Measurements from ENCODE around the gene GCK.

GCK gene

DNA sequence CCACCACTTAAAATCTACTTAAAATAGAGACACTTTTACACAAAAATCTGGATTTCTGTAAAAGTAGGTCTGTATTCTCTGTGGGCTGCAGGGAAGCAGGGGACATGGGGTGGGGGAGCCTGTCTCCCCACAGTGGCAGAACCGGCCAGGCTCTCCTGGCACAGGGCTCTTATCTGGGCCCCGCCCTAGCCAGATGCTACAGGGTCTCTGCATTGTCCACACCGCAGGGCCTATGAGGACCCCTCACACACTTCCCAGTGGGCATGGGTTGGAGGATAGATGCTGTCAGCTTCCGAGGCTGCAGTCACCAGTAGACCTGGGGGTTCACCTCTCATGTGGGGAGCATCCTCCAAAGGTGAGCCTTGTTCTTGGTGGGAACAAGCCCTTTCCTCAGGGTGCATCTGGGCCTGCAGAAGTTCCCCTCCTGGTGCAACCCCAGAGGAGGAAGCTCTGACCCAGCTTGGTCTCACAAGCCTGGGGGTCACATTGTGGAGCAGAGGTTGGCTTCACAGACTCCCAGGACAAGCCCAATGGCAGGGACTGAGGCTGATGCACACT is 32.7 kb downstream of the GCK start:
- H3K4me2 ChIP-seq (ENCODE audit: low read depth, low read length, poor library complexity, severe bottlenecking), result no peak overlapping the region
- no peaks in the 10 kb centered on the region for H3F3A ChIP-seq (ENCODE audit: insufficient read depth)
- H3K79me2 ChIP-seq (ENCODE audit: insufficient read depth, low read length), result no peaks in the 10 kb centered on the region
- H3K4me3 ChIP-seq (ENCODE audit: insufficient read depth, low read length, poor library complexity, severe bottlenecking), result no peak overlapping the region
- TF ChIP-seq, protein P1, sequence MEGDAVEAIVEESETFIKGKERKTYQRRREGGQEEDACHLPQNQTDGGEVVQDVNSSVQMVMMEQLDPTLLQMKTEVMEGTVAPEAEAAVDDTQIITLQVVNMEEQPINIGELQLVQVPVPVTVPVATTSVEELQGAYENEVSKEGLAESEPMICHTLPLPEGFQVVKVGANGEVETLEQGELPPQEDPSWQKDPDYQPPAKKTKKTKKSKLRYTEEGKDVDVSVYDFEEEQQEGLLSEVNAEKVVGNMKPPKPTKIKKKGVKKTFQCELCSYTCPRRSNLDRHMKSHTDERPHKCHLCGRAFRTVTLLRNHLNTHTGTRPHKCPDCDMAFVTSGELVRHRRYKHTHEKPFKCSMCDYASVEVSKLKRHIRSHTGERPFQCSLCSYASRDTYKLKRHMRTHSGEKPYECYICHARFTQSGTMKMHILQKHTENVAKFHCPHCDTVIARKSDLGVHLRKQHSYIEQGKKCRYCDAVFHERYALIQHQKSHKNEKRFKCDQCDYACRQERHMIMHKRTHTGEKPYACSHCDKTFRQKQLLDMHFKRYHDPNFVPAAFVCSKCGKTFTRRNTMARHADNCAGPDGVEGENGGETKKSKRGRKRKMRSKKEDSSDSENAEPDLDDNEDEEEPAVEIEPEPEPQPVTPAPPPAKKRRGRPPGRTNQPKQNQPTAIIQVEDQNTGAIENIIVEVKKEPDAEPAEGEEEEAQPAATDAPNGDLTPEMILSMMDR (IDR thresholded peaks at IDR 0.05; ENCODE audit: insufficient read depth, low read length, poor library complexity, severe bottlenecking), result no peak
- no peak for TF ChIP-seq EZH2phosphoT487 (conservative IDR thresholded peaks at IDR 0.05; ENCODE audit: low read length)
- no peak overlapping the region for H3K9ac ChIP-seq (ENCODE audit: low read length)
- H3K36me3 ChIP-seq (ENCODE audit: low read length), result no peaks in the 10 kb centered on the region
- no peaks in the 10 kb centered on the region for H3K9me2 ChIP-seq (replicated peaks; ENCODE audit: insufficient read depth, low read length)
- H3K27ac ChIP-seq (ENCODE audit: low read depth, low read length), result no peak overlapping the region
- no peak overlapping the region for H2AFZ ChIP-seq (ENCODE audit: low read depth, low read length, severe bottlenecking)
- no peaks in the 10 kb centered on the region for H3K9me3 ChIP-seq (ENCODE audit: insufficient read depth, low read length)
- H3K27me3 ChIP-seq (ENCODE audit: low read length), result no peaks in the 10 kb centered on the region
- no peaks in the 10 kb centered on the region for H4K20me1 ChIP-seq (ENCODE audit: low read depth, low read length)

DNA sequence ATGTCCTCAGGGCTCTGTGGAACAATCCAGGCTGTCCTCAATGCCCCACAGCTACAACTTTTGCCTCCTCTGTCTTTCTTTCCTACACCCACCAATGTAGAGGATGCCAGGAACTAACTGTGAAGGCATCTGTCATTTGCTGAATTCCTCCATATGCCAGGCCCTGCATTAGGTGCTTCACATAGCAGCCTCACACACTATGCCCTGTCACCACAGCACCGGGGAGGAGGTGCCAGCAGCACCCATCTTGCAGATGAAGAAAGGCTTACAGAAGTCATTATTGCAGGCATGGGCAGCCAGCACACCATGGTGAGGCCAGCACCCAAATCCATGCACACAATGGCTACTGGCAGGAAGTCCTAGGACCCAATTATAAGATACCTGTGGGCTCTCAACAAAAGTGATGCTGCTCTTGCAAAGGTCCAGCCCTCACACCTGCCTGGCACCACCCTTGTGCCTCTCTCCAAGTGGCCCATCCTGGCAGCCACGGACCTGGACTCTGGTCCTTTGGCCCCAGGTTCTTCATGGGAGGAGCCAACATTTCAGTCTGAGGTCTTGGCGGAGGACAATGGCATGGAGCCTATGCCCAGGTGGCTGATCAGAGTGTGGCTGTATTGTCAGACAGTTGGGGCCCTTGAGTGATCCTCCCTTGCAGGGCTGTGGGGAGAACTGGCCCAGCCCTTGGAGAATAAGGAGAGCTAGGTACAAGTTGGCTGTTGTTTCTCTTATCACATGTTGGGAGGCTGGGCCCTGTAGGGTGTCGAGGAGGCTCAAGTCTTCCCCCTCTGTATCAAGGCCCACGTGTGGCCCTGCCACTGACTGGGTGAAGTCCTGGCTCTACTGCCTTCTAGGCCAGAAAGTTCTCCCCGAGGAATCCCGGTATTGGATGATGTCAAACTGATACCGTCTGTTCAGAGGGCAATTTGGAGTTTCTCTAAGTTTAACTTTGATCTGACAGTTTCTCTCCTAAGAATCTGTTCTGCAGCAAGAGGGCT is 33.8 kb downstream of the GCK start:
- no peak overlapping the region for H3K27ac ChIP-seq (ENCODE audit: low read depth, low read length)
- H3K27me3 ChIP-seq (ENCODE audit: low read length), result no peaks in the 10 kb centered on the region
- no peaks in the 10 kb centered on the region for H3K9me3 ChIP-seq (ENCODE audit: insufficient read depth, low read length)
- no peak overlapping the region for H3K9ac ChIP-seq (ENCODE audit: low read length)
- H3K36me3 ChIP-seq (ENCODE audit: low read length), result no peaks in the 10 kb centered on the region
- no peaks in the 10 kb centered on the region for H3K9me2 ChIP-seq (replicated peaks; ENCODE audit: insufficient read depth, low read length)
- H4K20me1 ChIP-seq (ENCODE audit: low read depth, low read length), result no peaks in the 10 kb centered on the region
- no peaks in the 10 kb centered on the region for H3K79me2 ChIP-seq (ENCODE audit: insufficient read depth, low read length)
- no peak overlapping the region for H3K4me3 ChIP-seq (ENCODE audit: insufficient read depth, low read length, poor library complexity, severe bottlenecking)
- H3K4me2 ChIP-seq (ENCODE audit: low read depth, low read length, poor library complexity, severe bottlenecking), result no peak overlapping the region
- no peak overlapping the region for H2AFZ ChIP-seq (ENCODE audit: low read depth, low read length, severe bottlenecking)
- no peaks in the 10 kb centered on the region for H3F3A ChIP-seq (ENCODE audit: insufficient read depth)
- TF ChIP-seq, protein P1 (IDR thresholded peaks at IDR 0.05; ENCODE audit: insufficient read depth, low read length, poor library complexity, severe bottlenecking), result no peak
- no peak for TF ChIP-seq EZH2phosphoT487 (conservative IDR thresholded peaks at IDR 0.05; ENCODE audit: low read length)

GRCh38 chr7:44154703-44155102 is 34.5 kb downstream of the GCK start:
- Histone ChIP-seq H3F3A (ENCODE audit: insufficient read depth) (no peaks in the 10 kb centered on the region), H3K9me3 (ENCODE audit: insufficient read depth, low read length) (no peaks in the 10 kb centered on the region), H3K4me3 (ENCODE audit: insufficient read depth, low read length, poor library complexity, severe bottlenecking) (no peak overlapping the region), H3K4me2 (ENCODE audit: low read depth, low read length, poor library complexity, severe bottlenecking) (no peak overlapping the region), H3K9me2 (replicated peaks; ENCODE audit: insufficient read depth, low read length) (no peaks in the 10 kb centered on the region), H3K36me3 (ENCODE audit: low read length) (no peaks in the 10 kb centered on the region), H2AFZ (ENCODE audit: low read depth, low read length, severe bottlenecking) (no peak overlapping the region), H3K79me2 (ENCODE audit: insufficient read depth, low read length) (no peaks in the 10 kb centered on the region), H4K20me1 (ENCODE audit: low read depth, low read length) (no peaks in the 10 kb centered on the region), H3K27ac (ENCODE audit: low read depth, low read length) (no peak overlapping the region), H3K27me3 (ENCODE audit: low read length) (no peaks in the 10 kb centered on the region), H3K9ac (ENCODE audit: low read length) (no peak overlapping the region)
- TF ChIP-seq, protein P1 (IDR thresholded peaks at IDR 0.05; ENCODE audit: insufficient read depth, low read length, poor library complexity, severe bottlenecking), result no peak
- no peak for TF ChIP-seq EZH2phosphoT487 (conservative IDR thresholded peaks at IDR 0.05; ENCODE audit: low read length)
